ENCODE measurements around the gene ALDH3B1. TPM values are rescaled to one million over a fixed set of nuclear protein-coding genes. Genes with fewer than 3 reads are reported as not detected.

The ALDH3B1 gene
- total RNA-seq, 1 donor, result 20.8 TPM

- no peak for DNase-seq (ENCODE audit: low read depth)
- TF ChIP-seq CTCF (IDR thresholded peaks at IDR 0.05; ENCODE audit: insufficient read depth, low read length), result no peak
Observed at GRCh38 chr11:68053981-68054812, 44.1 kb downstream of the ALDH3B1 start.

DNA sequence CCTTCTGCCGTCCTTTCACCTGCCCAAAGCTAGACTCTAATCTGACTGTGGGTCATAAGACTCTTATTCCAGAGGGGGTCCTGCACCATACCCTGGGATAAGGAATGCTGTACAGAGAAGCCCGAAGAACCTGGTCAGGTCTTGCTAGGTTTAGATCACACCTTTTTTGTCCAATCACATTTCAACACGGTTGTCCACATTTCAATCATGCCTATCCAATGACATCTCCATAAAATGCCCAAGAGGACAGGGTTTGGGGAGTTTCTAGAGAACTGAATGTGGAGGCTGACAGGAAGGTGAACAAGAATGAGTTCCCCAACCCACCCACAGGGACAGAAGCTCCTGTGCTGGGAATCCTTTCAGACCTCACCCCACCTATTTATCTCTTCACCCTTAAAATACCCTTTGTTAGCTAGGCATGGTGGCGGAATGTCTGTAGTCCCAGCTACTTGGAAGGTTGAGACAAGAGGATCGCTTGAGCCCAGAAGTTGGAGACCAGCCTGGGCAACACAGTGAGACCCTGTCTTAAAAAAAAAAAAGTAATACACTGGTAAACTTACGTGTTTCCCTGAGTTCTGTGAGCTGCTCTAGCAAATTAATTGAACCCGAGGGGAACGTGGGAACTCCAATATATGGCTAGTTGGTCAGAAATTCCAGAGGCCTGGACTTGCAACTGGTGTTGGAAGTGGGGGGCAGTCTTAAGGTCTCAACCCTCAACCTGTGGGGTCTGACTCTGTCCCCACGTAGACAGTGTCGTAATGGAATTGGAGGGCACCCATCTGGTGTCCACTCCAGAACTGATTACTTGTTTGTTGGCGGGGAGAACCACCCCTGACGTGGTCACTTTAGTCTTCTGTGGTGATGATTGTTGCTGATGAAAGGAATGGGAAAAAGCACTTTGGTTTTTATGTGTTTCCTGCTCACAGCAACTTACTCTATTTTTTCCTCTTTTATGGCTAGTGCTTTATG is 46.5 kb downstream of the ALDH3B1 start:
- DNase-seq (ENCODE audit: low read depth), result no peak
- H3K4me3 ChIP-seq (ENCODE audit: low read depth, low read length), result no peak overlapping the region
- no peak for TF ChIP-seq CTCF (IDR thresholded peaks at IDR 0.05; ENCODE audit: insufficient read depth, low read length)

More at GRCh38 chr11:68053981-68054812, 44.1 kb downstream of the ALDH3B1 start:
- no peak overlapping the region for H3K4me3 ChIP-seq (ENCODE audit: low read depth, low read length)

DNA sequence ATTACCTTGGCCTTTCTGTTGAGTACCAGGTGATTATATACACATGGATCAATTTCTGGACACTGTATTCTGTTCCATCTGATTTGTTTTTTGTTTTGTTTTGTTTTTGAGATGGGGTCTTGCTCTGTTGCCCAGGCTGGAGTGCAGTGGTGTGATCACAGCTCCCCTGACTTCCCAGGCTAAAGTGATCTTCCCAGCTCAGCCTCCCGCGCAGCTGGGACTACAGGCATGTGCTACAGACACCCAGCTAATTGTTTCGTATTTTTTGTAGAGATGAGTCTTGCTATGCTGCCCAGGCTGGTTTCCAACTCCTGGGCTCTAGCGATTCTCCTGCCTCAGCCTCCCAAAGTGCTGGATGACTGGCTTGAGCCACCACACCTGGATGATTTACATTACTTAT is 47.7 kb downstream of the ALDH3B1 start:
- no peak for DNase-seq (ENCODE audit: low read depth)
- no peak overlapping the region for H3K4me3 ChIP-seq (ENCODE audit: low read depth, low read length)
- TF ChIP-seq CTCF (IDR thresholded peaks at IDR 0.05; ENCODE audit: insufficient read depth, low read length), result no peak

- no peak overlapping the region for H3K4me3 ChIP-seq (ENCODE audit: low read depth, low read length)
- DNase-seq (ENCODE audit: low read depth), result no peak
- TF ChIP-seq CTCF (IDR thresholded peaks at IDR 0.05; ENCODE audit: insufficient read depth, low read length), result no peak
Observed at GRCh38 chr11:68061508-68061907, 51.4 kb downstream of the ALDH3B1 start.

DNA sequence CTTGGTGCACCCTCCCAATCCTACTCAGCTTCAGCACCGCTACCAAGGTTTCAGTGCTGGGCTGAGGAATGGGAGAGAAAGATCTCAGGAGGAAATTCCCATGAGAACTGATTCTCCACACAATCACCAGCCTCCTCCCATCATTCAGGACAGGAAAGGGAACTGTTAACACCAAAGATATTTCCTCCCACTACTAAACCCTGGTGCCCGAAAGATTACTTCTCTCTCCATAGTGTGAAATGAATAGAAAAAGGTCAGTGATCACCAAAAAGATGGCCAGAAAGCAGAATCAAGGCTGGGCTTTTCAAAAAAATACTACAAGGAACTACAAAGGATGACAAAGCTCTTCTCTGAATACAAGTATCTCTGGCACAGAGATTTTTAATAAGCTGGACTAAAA is 54.8 kb downstream of the ALDH3B1 start:
- TF ChIP-seq CTCF (IDR thresholded peaks at IDR 0.05; ENCODE audit: insufficient read depth, low read length), result no peak
- H3K4me3 ChIP-seq (ENCODE audit: low read depth, low read length), result no peak overlapping the region

DNA sequence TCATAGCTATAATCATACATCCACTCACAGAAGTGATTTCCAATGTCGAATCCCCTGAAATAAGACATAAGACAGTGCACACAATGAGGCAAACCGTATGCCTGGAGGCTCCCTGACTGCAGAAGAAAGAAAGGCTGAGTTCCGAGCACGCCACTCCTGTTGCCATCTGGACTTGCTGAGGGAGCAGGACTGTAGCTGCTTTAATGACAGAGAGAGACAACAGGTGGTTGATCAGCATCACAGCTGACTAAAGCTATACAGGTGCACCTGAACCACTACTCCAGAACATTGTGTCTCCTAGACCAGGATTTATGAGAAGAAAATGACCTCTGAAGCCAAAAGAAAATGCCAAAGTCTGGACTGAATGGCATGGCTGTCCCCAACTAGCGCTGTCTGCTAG is 55.7 kb downstream of the ALDH3B1 start:
- no peak for TF ChIP-seq CTCF (IDR thresholded peaks at IDR 0.05; ENCODE audit: insufficient read depth, low read length)
- H3K4me3 ChIP-seq (ENCODE audit: low read depth, low read length), result no peak overlapping the region
- no peak for DNase-seq (ENCODE audit: low read depth)

More for the DNA sequence above, 54.8 kb downstream of the ALDH3B1 start:
- no peak for DNase-seq (ENCODE audit: low read depth)

Measured in fibroblast of the aortic adventitia (primary cell).